Measurements from ENCODE around the gene ESAM.
A peak's percentile ranks its signal among the peaks of the same experiment; 100 is the strongest.

Gene ESAM

GRCh38 chr11:124762624-124763155, 600 bp upstream of the ESAM start:
- H4K12ac ChIP-seq (ENCODE audit: low read depth, low read length), result no peak overlapping the region
- peaks cover 50% of the 10 kb centered on the region for H3K27me3 ChIP-seq (ENCODE audit: insufficient read depth, low read length)
- peak overlapping the region; percentile 34 for H3K4me3 ChIP-seq (ENCODE audit: low read depth, low read length)
- no peak overlapping the region for H3K4ac ChIP-seq (ENCODE audit: low read depth, low read length)
- peak overlapping the region; percentile 39 for H2AK5ac ChIP-seq (ENCODE audit: low read length)
- no peak overlapping the region for H3K27ac ChIP-seq (ENCODE audit: low read depth, low read length)
- H3K9me3 ChIP-seq (ENCODE audit: insufficient read depth, low read depth, low read length), result peaks cover 5% of the 10 kb centered on the region
- H2AFZ ChIP-seq (ENCODE audit: insufficient read depth, low read length, poor library complexity), result peak overlapping the region; percentile 81
- no CpG with 5 or more reads among the region's 45 CpGs for WGBS (ENCODE audit: extremely low coverage, insufficient coverage, insufficient read length)
- H2BK12ac ChIP-seq (ENCODE audit: low read length), result peak overlapping the region; percentile 51
- peaks cover 16 to 37% of the 10 kb centered on the region in 2 experiments for H3K4me1 ChIP-seq (ENCODE audit: control insufficient read depth in 1 of 2, insufficient read depth in 2 of 2, low read length in 2 of 2)
- peak overlapping the region; percentile 26 for H3K9ac ChIP-seq (ENCODE audit: low read length)
- H3K14ac ChIP-seq (ENCODE audit: low read length), result peak overlapping the region; percentile 81
- peak in 1 of 2 donors; percentile 56 for DNase-seq
- H3K18ac ChIP-seq (ENCODE audit: low read length), result peak overlapping the region; percentile 69
- H2BK5ac ChIP-seq (ENCODE audit: low read depth, low read length, poor library complexity), result no peak overlapping the region
- H3K36me3 ChIP-seq (ENCODE audit: control insufficient read depth in 1 of 2, insufficient read depth in 2 of 2, low read length in 2 of 2), result peaks cover 0 to 6% of the 10 kb centered on the region in 2 experiments
- peaks cover 2% of the 10 kb centered on the region for H3K79me1 ChIP-seq (ENCODE audit: low read length)
- no peak overlapping the region for H3K23ac ChIP-seq (ENCODE audit: low read length)
- no peak overlapping the region for H4K91ac ChIP-seq (ENCODE audit: low read depth, low read length)
- H4K8ac ChIP-seq (ENCODE audit: low read depth, low read length), result peak overlapping the region; percentile 49
- no peaks in the 10 kb centered on the region for H3K79me2 ChIP-seq (ENCODE audit: control insufficient read depth, insufficient read depth, low read length, poor library complexity)
- no peak overlapping the region for H2BK120ac ChIP-seq (ENCODE audit: insufficient read depth, low read length, poor library complexity)
- peak overlapping the region; percentile 63 for H3K4me2 ChIP-seq (ENCODE audit: low read length)

GRCh38 chr11:124761301-124762104, 587 bp downstream of the ESAM start:
- H4K91ac ChIP-seq (ENCODE audit: low read depth, low read length), result peak overlapping the region; percentile 11
- H3K4me1 ChIP-seq (ENCODE audit: control insufficient read depth in 1 of 2, insufficient read depth in 2 of 2, low read length in 2 of 2), result peaks cover 16 to 37% of the 10 kb centered on the region in 2 experiments
- no peak overlapping the region for H2BK120ac ChIP-seq (ENCODE audit: insufficient read depth, low read length, poor library complexity)
- H3K4me2 ChIP-seq (ENCODE audit: low read length), result peak overlapping the region; percentile 63
- H2BK5ac ChIP-seq (ENCODE audit: low read depth, low read length, poor library complexity), result no peak overlapping the region
- DNase-seq, result no peak
- H3K4ac ChIP-seq (ENCODE audit: low read depth, low read length), result no peak overlapping the region
- no peak overlapping the region for H4K8ac ChIP-seq (ENCODE audit: low read depth, low read length)
- H3K4me3 ChIP-seq (ENCODE audit: low read depth, low read length), result peak overlapping the region; percentile 59
- H3K18ac ChIP-seq (ENCODE audit: low read length), result no peak overlapping the region
- no peak overlapping the region for H3K9ac ChIP-seq (ENCODE audit: low read length)
- H4K12ac ChIP-seq (ENCODE audit: low read depth, low read length), result no peak overlapping the region
- H3K79me2 ChIP-seq (ENCODE audit: control insufficient read depth, insufficient read depth, low read length, poor library complexity), result no peaks in the 10 kb centered on the region
- peaks cover 60% of the 10 kb centered on the region for H3K27me3 ChIP-seq (ENCODE audit: insufficient read depth, low read length)
- H2BK12ac ChIP-seq (ENCODE audit: low read length), result no peak overlapping the region
- H3K14ac ChIP-seq (ENCODE audit: low read length), result no peak overlapping the region
- no peak overlapping the region for H3K27ac ChIP-seq (ENCODE audit: low read depth, low read length)
- WGBS (ENCODE audit: extremely low coverage, insufficient coverage, insufficient read length), result no CpG with 5 or more reads among the region's 25 CpGs
- no peak overlapping the region for H2AK5ac ChIP-seq (ENCODE audit: low read length)
- H2AFZ ChIP-seq (ENCODE audit: insufficient read depth, low read length, poor library complexity), result peak overlapping the region; percentile 35
- no peaks in the 10 kb centered on the region for H3K36me3 ChIP-seq (ENCODE audit: control insufficient read depth in 1 of 2, insufficient read depth in 2 of 2, low read length in 2 of 2)
- H3K23ac ChIP-seq (ENCODE audit: low read length), result no peak overlapping the region
- H3K9me3 ChIP-seq (ENCODE audit: insufficient read depth, low read depth, low read length), result peaks cover 6% of the 10 kb centered on the region
- H3K79me1 ChIP-seq (ENCODE audit: low read length), result peaks cover 2% of the 10 kb centered on the region

DNA sequence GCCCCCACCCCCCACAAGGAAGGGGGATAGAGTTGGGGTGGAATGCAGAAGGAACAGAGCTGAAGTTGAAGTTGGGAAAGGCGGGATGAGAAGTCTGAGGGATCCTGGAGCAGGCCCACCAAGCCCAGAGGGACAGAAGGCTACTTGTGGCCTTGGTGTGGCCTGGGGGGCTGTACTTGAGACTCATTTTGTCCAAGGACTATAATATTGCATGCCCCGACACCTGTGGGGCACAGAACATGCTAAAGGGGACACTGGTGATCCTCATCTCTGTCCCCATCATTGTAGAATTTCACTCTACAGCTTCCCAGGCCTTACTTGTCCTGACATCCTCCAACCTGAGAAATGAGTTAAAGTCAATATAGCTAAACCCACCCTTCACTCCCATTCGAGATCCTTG, 1.3 kb downstream of the ESAM start:
- Histone ChIP-seq H3K23ac (ENCODE audit: low read length) (no peak overlapping the region), H2BK120ac (ENCODE audit: insufficient read depth, low read length, poor library complexity) (no peak overlapping the region), H3K4me2 (ENCODE audit: low read length) (no peak overlapping the region), H2AK5ac (ENCODE audit: low read length) (no peak overlapping the region), H2BK5ac (ENCODE audit: low read depth, low read length, poor library complexity) (no peak overlapping the region), H3K14ac (ENCODE audit: low read length) (no peak overlapping the region), H4K12ac (ENCODE audit: low read depth, low read length) (no peak overlapping the region), H3K27me3 (ENCODE audit: insufficient read depth, low read length) (peaks cover 67% of the 10 kb centered on the region), H4K8ac (ENCODE audit: low read depth, low read length) (no peak overlapping the region), H3K4me1 (ENCODE audit: control insufficient read depth in 1 of 2, insufficient read depth in 2 of 2, low read length in 2 of 2) (peaks cover 16 to 37% of the 10 kb centered on the region in 2 experiments), H3K4ac (ENCODE audit: low read depth, low read length) (no peak overlapping the region), H3K79me1 (ENCODE audit: low read length) (peaks cover 2% of the 10 kb centered on the region), H3K9me3 (ENCODE audit: insufficient read depth, low read depth, low read length) (peaks cover 8% of the 10 kb centered on the region), H2BK12ac (ENCODE audit: low read length) (no peak overlapping the region), H3K79me2 (ENCODE audit: control insufficient read depth, insufficient read depth, low read length, poor library complexity) (no peaks in the 10 kb centered on the region), H3K9ac (ENCODE audit: low read length) (no peak overlapping the region), H4K91ac (ENCODE audit: low read depth, low read length) (no peak overlapping the region), H3K36me3 (ENCODE audit: control insufficient read depth in 1 of 2, insufficient read depth in 2 of 2, low read length in 2 of 2) (no peaks in the 10 kb centered on the region), H2AFZ (ENCODE audit: insufficient read depth, low read length, poor library complexity) (no peak overlapping the region), H3K27ac (ENCODE audit: low read depth, low read length) (no peak overlapping the region), H3K18ac (ENCODE audit: low read length) (no peak overlapping the region), H3K4me3 (ENCODE audit: low read depth, low read length) (no peak overlapping the region)
- no peak for DNase-seq
- no CpG with 5 or more reads among the region's 3 CpGs for WGBS (ENCODE audit: extremely low coverage, insufficient coverage, insufficient read length)

DNA sequence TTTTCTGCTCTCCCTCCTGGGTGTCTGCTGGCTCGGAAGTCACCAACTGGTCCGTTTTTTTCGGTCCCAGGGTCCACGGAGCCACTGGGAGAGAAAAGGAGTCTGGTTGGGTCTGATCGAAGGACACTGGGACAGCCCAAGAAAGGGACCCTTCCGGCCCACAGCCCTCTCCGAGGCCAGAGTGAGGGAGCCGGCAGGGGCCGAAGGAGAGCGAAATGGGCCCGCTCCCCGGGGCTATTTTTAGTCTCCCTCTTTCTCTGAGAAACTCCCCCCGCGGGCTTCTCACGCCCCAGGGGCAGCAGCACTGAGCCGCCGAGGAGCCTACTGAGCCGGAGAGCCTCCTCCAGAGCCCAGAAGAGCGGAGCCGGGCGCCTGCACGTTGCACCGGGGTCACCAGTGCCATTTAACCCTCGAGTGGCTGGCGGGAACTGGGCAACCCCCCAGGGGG, 1.9 kb downstream of the ESAM start:
- Histone ChIP-seq H3K4ac (ENCODE audit: low read depth, low read length) (no peak overlapping the region), H2BK12ac (ENCODE audit: low read length) (no peak overlapping the region), H3K79me1 (ENCODE audit: low read length) (peaks cover 2% of the 10 kb centered on the region), H3K9me3 (ENCODE audit: insufficient read depth, low read depth, low read length) (peaks cover 8% of the 10 kb centered on the region), H2BK5ac (ENCODE audit: low read depth, low read length, poor library complexity) (no peak overlapping the region), H3K14ac (ENCODE audit: low read length) (no peak overlapping the region), H3K4me1 (ENCODE audit: control insufficient read depth in 1 of 2, insufficient read depth in 2 of 2, low read length in 2 of 2) (peaks cover 16 to 37% of the 10 kb centered on the region in 2 experiments), H3K27me3 (ENCODE audit: insufficient read depth, low read length) (peaks cover 67% of the 10 kb centered on the region), H3K36me3 (ENCODE audit: control insufficient read depth in 1 of 2, insufficient read depth in 2 of 2, low read length in 2 of 2) (no peaks in the 10 kb centered on the region), H3K4me2 (ENCODE audit: low read length) (peak overlapping the region; percentile 13), H2AK5ac (ENCODE audit: low read length) (no peak overlapping the region), H4K8ac (ENCODE audit: low read depth, low read length) (no peak overlapping the region), H3K9ac (ENCODE audit: low read length) (no peak overlapping the region), H4K12ac (ENCODE audit: low read depth, low read length) (no peak overlapping the region), H2BK120ac (ENCODE audit: insufficient read depth, low read length, poor library complexity) (no peak overlapping the region), H3K27ac (ENCODE audit: low read depth, low read length) (no peak overlapping the region), H4K91ac (ENCODE audit: low read depth, low read length) (no peak overlapping the region), H3K79me2 (ENCODE audit: control insufficient read depth, insufficient read depth, low read length, poor library complexity) (no peaks in the 10 kb centered on the region), H2AFZ (ENCODE audit: insufficient read depth, low read length, poor library complexity) (no peak overlapping the region), H3K4me3 (ENCODE audit: low read depth, low read length) (no peak overlapping the region), H3K18ac (ENCODE audit: low read length) (no peak overlapping the region), H3K23ac (ENCODE audit: low read length) (no peak overlapping the region)
- DNase-seq, result peak in 1 of 2 donors; percentile 34
- WGBS (ENCODE audit: extremely low coverage, insufficient coverage, insufficient read length), result no CpG with 5 or more reads among the region's 25 CpGs

Data from trophoblast cell (in vitro differentiated cells and primary cell).